Testis (tissue), 2 donors: Measurements from ENCODE around the gene CDY1B.
"Not testable (repeated sequence)": the region's sequence is repeated elsewhere in the genome, so short reads cannot be mapped to it uniquely, and the experiment has no call there.

ENCODE experiments used
- CTCF ChIP-seq, 3 experiments: fragments of 450-650 bp in 2 of 3; fragments of 200-600 bp in 1 of 3; sonication (generic) in 1 of 3; IDR thresholded peaks; one replicate each; pipeline ENCODE4 v1.5.1; 2016 to 2019; ENCODE audit warnings: antibody characterized with exemption in 3 of 3, mild to moderate bottlenecking in 2 of 3, moderate library complexity in 1 of 3
- POLR2A ChIP-seq: fragments of 450-650 bp; IDR thresholded peaks from one replicate; pipeline ENCODE4 v1.6.1; 2017; ENCODE audit warnings: antibody characterized with exemption, mild to moderate bottlenecking, moderate library complexity

GRCh38 chrY:24047919-24048318 is at the start of gene CDY1B:
- TF ChIP-seq POLR2A; CTCF (IDR thresholded peaks at IDR 0.05): not testable (repeated sequence)
